ENCODE measurements around the gene PLEKHB1.

DNA sequence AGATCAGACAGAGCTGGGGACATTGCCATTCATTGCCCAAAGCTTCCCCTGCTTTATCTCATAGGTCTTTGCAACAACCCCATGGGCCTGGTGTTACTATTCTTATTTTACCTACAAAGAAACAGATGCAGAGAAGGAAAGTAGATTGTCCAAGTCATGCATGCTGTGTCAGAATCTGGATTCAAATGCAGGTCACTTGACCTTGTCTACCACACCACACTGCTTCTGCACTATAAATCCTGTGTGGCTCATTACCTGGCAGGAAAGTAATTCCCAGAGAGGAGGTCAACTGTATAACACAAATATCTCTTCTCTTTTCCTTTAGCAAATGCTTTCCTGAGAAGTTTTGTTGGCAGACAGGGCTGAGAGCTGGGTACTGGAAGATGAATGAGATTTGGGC, 18.5 kb downstream of the PLEKHB1 start:
- TF ChIP-seq, protein P1, sequence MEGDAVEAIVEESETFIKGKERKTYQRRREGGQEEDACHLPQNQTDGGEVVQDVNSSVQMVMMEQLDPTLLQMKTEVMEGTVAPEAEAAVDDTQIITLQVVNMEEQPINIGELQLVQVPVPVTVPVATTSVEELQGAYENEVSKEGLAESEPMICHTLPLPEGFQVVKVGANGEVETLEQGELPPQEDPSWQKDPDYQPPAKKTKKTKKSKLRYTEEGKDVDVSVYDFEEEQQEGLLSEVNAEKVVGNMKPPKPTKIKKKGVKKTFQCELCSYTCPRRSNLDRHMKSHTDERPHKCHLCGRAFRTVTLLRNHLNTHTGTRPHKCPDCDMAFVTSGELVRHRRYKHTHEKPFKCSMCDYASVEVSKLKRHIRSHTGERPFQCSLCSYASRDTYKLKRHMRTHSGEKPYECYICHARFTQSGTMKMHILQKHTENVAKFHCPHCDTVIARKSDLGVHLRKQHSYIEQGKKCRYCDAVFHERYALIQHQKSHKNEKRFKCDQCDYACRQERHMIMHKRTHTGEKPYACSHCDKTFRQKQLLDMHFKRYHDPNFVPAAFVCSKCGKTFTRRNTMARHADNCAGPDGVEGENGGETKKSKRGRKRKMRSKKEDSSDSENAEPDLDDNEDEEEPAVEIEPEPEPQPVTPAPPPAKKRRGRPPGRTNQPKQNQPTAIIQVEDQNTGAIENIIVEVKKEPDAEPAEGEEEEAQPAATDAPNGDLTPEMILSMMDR (IDR thresholded peaks at IDR 0.05; ENCODE audit: low read depth, low read length, poor library complexity, severe bottlenecking) = no peak
- no peak for TF ChIP-seq EZH2phosphoT487 (IDR thresholded peaks at IDR 0.05; ENCODE audit: borderline replicate concordance, low read length)
